Nephron (organoid): Measurements from ENCODE around the gene PRSS50.
"Not testable (repeated sequence)": the region's sequence is repeated elsewhere in the genome, so short reads cannot be mapped to it uniquely, and the experiment has no call there.

Experiments
- H3K27ac Mint-ChIP-seq, 3 experiments: 2 replicates each; pipeline ENCODE4 v1.8.0; 2020; ENCODE audit warnings: mixed read lengths in 3 of 3, mild to moderate bottlenecking in 2 of 3, moderate library complexity in 1 of 3
- H3K27me3 Mint-ChIP-seq: 2 replicates; pipeline ENCODE4 v1.8.0; 2021; ENCODE audit warnings: low read depth, mild to moderate bottlenecking, moderate library complexity, mixed read lengths
- H3K36me3 Mint-ChIP-seq: 2 replicates; pipeline ENCODE4 v1.8.0; 2020; ENCODE audit warnings: low read depth, mixed read lengths
- H3K4me1 Mint-ChIP-seq: 2 replicates; pipeline ENCODE4 v1.8.0; 2020; ENCODE audit warnings: mixed read lengths
- H3K4me3 Mint-ChIP-seq, 3 experiments: 2 replicates each; pipeline ENCODE4 v1.8.0; 2020; ENCODE audit warnings: mild to moderate bottlenecking in 3 of 3, mixed read lengths in 3 of 3, moderate library complexity in 2 of 3
- H3K9me3 Mint-ChIP-seq: 2 replicates; pipeline ENCODE4 v1.8.0; 2020; ENCODE audit warnings: mixed read lengths
- TF ChIP-seq, protein P1 (sequence below), 3 experiments: fragments of 200-600 bp; sonication (generic); IDR thresholded peaks; one replicate each; pipeline ENCODE4 v1.5.0; 2021; ENCODE audit warnings: antibody characterized with exemption in 3 of 3; ENCODE audit not compliant: unreplicated experiment in 3 of 3

The PRSS50 gene

DNA sequence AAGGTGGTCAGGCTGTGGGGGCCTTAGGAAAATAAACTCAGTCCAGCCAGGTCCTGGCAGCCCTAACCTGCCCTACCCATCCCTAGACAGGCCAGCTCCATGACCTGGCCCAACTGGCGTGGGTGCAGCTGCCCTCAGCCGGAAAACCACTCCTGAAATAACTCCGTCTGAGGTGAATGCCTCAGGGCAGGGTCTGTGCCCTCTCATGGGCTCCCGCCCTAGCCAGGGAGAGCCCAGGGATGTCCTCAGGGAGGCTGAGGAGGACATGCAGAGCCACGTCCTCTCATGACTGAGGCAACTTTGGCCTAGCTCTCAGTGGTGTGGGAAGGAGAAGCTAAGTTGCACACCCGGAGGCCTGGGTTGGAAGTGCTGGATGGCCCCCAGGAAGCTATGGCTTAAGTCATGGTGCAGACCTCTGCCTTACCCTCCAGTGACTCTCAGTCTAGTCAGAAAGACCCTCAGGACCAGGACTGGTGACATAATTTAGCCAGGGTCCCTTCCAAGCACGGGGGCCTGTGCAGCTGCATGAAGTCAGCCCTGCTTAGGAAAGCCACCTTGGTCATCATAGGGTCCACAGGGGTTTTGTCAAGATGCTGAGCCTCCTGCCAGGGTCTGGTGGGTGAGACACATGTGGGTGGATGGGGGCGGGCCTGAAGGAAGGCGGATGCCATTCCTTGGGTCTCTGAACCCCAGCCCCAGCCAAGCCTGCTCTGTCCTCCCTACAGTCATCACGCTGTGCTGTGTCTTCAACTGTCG, 9.1 kb downstream of the PRSS50 start:
- TF ChIP-seq, protein P1, sequence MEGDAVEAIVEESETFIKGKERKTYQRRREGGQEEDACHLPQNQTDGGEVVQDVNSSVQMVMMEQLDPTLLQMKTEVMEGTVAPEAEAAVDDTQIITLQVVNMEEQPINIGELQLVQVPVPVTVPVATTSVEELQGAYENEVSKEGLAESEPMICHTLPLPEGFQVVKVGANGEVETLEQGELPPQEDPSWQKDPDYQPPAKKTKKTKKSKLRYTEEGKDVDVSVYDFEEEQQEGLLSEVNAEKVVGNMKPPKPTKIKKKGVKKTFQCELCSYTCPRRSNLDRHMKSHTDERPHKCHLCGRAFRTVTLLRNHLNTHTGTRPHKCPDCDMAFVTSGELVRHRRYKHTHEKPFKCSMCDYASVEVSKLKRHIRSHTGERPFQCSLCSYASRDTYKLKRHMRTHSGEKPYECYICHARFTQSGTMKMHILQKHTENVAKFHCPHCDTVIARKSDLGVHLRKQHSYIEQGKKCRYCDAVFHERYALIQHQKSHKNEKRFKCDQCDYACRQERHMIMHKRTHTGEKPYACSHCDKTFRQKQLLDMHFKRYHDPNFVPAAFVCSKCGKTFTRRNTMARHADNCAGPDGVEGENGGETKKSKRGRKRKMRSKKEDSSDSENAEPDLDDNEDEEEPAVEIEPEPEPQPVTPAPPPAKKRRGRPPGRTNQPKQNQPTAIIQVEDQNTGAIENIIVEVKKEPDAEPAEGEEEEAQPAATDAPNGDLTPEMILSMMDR (IDR thresholded peaks at IDR 0.05; ENCODE audit: unreplicated experiment in 3 of 3): no peak
- Mint-ChIP-seq H3K9me3 (no peaks in the 10 kb centered on the region), H3K27me3 (peaks cover 20% of the 10 kb centered on the region), H3K4me3 (no peak overlapping the region), H3K4me1 (peaks cover 5% of the 10 kb centered on the region), H3K27ac (no peak overlapping the region), H3K36me3 (no peaks in the 10 kb centered on the region)

DNA sequence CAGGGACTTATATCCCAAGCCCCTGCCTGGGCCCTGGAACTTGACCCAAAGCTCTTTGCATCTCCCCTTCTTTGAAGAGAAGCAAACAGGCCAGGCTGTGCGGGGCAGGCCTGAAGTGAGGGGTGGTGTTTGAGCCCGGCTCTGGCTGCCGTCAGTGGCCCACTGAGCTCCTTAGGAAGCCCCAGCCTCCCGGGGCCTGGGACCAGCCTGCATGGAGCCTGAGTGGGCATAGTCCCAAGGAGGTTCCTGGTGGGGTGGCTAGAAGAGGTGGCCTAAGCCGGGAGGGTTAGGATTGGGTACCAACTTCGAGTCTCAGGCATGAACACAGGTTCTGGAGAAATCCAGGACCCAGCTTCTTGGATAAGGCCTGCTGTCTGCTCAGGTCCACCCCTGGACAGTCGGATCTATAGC, 10.1 kb downstream of the PRSS50 start:
- H3K4me3 Mint-ChIP-seq: no peak overlapping the region
- no peaks in the 10 kb centered on the region for H3K36me3 Mint-ChIP-seq
- H3K9me3 Mint-ChIP-seq: no peaks in the 10 kb centered on the region
- H3K4me1 Mint-ChIP-seq: peaks cover 5% of the 10 kb centered on the region
- H3K27me3 Mint-ChIP-seq: peaks cover 24% of the 10 kb centered on the region
- no peak overlapping the region for H3K27ac Mint-ChIP-seq
- TF ChIP-seq, protein P1 (IDR thresholded peaks at IDR 0.05; ENCODE audit: unreplicated experiment in 3 of 3): no peak

DNA sequence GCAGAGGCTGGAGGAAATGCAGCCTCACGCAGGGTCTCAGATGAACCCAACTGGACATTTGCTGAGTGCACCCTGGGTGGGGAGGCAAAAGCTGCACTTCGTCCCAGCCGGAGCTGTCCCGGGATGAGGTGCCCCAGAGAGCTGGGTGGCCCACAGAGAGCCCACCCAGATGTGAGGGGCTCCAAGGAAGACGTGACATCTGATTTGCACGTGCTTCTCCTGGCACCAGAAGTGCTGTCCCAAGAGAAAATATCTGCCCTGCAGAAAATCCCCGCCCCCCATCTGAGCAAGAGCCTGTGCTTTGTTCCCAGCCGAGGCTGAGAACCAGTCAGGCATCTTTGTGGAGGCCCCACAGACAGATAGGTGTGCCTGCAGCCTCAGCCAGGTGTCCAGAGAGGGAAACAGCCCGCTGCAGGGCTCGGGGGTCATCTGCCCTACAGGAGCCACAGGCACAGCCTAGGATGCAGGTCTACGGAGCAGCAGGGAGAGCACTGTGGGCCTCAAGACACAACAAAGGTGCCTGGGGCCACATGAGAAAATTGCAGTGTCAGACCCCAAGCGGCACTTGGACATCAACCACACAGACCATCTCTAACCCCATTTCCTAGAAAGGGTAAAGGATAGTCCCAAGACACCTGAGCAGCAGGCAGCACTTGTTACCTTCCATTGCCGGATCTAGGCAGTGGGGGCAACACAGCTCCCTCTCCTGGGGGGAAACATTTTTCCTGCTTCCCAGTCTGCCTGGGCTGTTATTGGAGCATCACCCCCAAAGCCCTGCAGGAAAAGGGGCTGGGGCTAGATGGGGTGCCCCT, 10.7 kb downstream of the PRSS50 start:
- TF ChIP-seq, protein P1 (IDR thresholded peaks at IDR 0.05; ENCODE audit: unreplicated experiment in 3 of 3): no peak
- H3K27ac Mint-ChIP-seq: no peak overlapping the region
- H3K36me3 Mint-ChIP-seq: no peaks in the 10 kb centered on the region

DNA sequence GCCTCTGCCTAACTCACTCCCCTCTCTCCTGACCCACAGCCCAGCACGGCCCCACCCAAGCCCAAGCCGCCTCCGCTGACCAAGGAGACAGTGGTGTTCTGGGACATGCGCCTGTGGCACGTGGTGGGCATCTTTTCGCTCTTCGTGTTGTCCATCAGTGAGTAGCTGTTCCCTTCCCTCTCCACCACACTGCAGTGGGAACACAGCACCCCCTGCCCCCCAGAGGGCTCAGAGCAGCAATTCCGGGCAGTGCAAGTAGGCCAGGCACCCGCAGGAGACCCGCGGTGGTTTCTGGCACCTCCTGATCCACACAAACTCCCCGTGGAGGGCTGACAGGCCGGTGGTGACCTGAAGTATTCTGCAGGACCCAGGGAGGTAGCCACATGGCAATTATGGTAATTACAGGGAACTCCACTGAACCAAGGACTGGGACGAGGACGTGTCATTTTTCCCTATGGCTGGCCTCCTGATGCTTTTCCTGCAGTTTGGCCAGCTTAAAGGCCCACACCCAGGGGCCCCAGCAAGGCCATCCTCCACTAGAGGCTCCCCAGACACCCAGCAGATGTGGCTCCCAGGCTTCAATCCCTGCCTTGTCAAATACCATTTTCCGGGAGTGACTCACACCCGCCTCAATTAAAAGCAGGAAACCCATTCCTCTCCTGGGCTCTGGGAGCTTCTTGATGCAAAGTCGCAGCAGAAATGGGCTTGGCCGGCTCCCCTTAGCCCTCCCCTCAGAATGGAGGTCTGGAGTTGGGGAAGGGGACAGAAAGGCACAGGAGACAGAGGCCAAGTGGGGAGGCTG, 11.7 kb downstream of the PRSS50 start:
- Mint-ChIP-seq H3K9me3 (no peaks in the 10 kb centered on the region), H3K36me3 (no peaks in the 10 kb centered on the region), H3K27ac (no peak overlapping the region), H3K4me1 (peaks cover 10% of the 10 kb centered on the region), H3K4me3 (no peak overlapping the region), H3K27me3 (peaks cover 31% of the 10 kb centered on the region)
- TF ChIP-seq, protein P1 (IDR thresholded peaks at IDR 0.05; ENCODE audit: unreplicated experiment in 3 of 3): no peak

More for the DNA sequence above, 10.7 kb downstream of the PRSS50 start:
- H3K4me1 Mint-ChIP-seq: peaks cover 9% of the 10 kb centered on the region
- H3K27me3 Mint-ChIP-seq: peaks cover 30% of the 10 kb centered on the region
- no peak overlapping the region for H3K4me3 Mint-ChIP-seq
- no peaks in the 10 kb centered on the region for H3K9me3 Mint-ChIP-seq

DNA sequence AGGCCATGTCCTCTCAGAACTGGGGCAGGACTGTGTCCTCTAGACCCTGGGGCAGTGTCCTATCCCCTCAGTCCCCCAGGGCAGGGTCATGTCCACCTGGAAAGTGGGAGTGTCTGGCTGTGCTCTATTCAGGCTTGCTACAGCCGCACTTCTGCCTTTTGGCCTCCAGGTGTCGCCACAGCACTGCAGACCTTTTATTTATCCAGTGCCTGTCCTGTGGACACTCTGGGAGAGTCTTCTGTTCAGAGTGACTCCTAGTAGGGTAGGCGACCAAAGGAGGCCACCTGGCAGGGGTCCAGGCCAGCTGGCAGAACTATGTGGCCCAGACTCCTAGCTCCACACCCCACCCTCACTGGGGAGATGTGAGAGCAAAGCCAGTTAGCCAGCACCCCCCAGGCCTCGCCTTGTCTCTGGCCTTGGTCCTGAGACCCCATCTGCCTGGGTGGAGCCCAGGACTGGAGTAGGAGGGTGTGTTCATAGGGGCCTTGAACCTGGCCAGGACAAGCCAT, 12.6 kb downstream of the PRSS50 start:
- Mint-ChIP-seq H3K4me3 (peak overlapping the region in 1 of 3 experiments; percentile 19), H3K4me1 (peaks cover 8% of the 10 kb centered on the region), H3K27ac (no peak overlapping the region), H3K27me3 (peaks cover 33% of the 10 kb centered on the region), H3K9me3 (no peaks in the 10 kb centered on the region), H3K36me3 (no peaks in the 10 kb centered on the region)
- TF ChIP-seq, protein P1 (IDR thresholded peaks at IDR 0.05; ENCODE audit: unreplicated experiment in 3 of 3): peak; percentile 95 to 97 (median 97)

DNA sequence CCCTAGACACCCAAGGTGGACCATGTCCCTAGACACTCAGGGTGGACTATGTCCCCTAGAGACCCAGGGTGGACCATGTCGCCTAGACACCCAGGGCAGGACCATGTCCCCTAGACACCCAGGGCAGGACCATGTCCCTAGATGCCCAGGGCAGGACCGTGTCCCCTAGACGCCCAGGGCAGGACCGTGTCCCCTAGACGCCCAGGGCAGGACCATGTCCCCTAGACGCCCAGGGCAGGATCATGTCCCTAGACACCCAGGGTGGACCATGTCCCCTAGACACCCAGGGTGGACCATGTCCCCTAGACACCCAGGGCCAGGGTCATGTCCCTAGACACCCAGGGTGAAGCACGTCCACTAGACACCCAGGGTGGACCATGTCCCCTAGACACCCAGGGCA, 13.3 kb downstream of the PRSS50 start:
- H3K27ac Mint-ChIP-seq, H3K4me3 Mint-ChIP-seq, H3K9me3 Mint-ChIP-seq, H3K36me3 Mint-ChIP-seq: not testable (repeated sequence)
- peaks cover 38% of the 10 kb centered on the region for H3K27me3 Mint-ChIP-seq
- peaks cover 12% of the 10 kb centered on the region for H3K4me1 Mint-ChIP-seq
